NCI-H1694 (cell line): ENCODE data around the gene STK38L.

Source experiments
- DNase-seq: peaks from one replicate; lab custom pipeline; 2025; lab: John Stamatoyannopoulos, UW

Gene STK38L

GRCh38 chr12:27319409-27319808 lies 75.3 kb downstream of the STK38L start:
- no peak for DNase-seq

DNA sequence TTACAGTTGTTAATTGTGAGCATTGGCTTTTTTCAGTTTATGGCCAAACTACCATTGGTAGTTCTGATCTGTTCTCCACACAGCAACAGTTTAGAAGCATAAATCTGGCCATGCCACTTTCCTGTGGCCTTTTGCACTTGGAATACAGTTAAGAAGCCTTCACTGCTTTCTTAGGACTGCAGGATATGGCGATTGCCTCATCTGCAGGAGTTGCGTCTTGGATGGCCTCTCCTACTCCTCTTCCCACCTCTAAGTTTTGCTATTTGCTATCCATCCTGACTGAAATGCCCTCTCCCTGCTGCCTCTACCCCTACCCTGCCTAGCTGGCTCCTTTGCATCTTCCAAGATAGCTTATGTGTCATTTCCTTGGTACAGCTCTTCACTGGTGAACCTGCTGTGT lies 75.8 kb downstream of the STK38L start:
- DNase-seq: no peak

- no peak for DNase-seq
These were observed 80.4 kb downstream of the STK38L start for GRCh38 chr12:27324530-27324929.

- no peak for DNase-seq
These were observed 86.8 kb downstream of the STK38L start for GRCh38 chr12:27330846-27331245.

DNA sequence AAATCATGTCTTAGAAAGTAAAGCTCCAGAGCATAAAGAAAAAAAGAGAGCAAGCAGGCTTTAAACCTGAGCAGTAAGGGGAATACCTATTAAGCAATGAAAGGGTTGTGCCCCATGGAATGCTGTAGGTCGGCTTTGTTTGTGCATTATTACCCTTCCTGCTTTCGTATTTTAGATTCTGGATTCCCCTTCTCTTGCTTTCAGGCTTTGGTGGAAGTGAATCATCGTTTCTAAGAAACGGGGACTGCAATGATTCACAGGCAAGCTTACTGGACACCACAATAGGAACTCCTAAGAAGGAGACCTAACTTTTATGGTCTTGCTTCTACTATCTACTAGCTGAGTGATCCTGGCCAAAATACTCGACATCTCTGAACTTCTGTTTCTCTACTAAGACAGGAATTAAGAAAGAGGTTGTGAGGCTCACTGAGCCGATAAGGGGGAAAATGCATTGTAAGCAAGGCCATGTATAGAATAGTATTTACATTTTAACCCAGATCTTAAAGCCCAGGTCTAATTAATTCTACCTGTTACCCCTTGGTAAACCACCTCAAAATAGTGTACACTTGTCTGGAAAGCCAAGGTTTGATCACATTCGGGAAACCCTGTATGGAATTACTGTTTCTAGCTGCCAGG lies 87.3 kb downstream of the STK38L start:
- no peak for DNase-seq

- no peak for DNase-seq
These were observed 87.8 kb downstream of the STK38L start for GRCh38 chr12:27331927-27332324.

GRCh38 chr12:27332407-27332713 lies 88.3 kb downstream of the STK38L start:
- no peak for DNase-seq

DNA sequence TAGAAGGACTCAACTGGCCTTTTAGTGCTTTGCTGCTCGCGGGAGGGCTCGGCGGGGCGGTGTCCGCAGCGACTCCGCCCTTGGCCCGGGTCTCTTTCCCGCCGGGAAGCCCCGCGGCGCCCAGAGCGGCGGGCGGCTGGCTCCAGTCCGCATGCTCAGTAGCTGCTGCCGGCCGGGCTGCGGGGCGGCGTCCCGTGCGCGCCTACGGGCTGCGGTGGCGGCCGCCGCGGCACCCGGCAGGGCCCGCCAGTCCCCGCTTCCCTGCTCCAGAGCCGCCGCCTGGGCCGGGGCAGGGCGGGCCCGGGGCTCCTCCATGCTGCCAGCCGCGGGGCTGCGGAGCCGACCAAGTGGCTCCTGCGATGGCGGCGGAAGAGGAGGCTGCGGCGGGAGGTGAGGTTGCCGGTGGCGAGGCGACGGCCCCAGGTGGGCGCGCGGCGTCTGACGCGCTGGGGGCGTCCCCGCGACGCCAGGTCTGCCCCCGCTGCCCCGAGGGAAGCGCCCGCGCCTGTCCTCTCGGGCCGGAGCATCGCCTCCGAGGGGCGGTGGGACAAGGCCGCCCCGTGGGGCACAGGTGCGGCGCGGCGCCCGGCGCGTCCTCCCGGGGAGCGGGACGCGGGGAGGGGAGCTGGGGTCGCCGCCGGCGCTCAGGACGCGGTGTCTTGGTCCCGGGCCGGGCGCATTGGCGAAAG lies 88.8 kb downstream of the STK38L start, which contains the start of gene BMAL2:
Gene BMAL2 (plus strand): TSS at position 123 of the 689 bp plus-strand sequence. CDS start 237 bp downstream, at position 360.
- peak; percentile 33 for DNase-seq

GRCh38 chr12:27333403-27334009 lies 89.4 kb downstream of the STK38L start:
- DNase-seq: peak; percentile 17

DNA sequence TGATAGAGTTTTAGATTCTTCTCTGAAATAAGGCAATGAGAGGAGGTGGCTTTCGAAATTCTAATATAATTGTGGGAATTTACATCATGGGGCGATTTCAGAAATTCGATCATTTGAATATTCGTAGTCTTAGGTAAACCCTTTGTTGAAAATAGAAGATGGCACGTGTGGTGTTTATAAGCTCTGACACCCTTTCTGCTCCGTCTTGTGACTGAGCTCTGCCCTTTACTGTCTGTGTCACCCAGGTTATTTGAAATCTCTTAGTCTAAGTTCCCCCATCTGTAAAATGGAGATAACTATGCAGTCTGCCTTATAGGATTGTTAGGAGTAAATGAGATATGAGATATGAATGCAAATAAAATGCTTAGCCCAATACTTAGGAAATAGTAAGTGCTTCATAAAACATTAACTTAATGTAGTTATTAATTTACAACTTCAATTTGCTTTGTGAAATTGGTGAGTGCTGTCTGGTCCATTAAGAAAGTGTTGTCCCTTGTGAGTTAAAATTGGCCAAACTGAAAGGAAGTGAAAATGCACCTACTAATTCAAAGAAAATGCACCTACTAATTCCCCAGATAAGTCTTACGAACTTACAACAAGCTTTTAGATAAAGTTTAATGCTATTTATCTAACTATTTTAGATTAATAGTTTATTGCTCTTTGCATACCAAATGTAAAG lies 90.1 kb downstream of the STK38L start:
- DNase-seq: no peak

GRCh38 chr12:27334721-27335082 lies 90.6 kb downstream of the STK38L start:
- DNase-seq: no peak

DNA sequence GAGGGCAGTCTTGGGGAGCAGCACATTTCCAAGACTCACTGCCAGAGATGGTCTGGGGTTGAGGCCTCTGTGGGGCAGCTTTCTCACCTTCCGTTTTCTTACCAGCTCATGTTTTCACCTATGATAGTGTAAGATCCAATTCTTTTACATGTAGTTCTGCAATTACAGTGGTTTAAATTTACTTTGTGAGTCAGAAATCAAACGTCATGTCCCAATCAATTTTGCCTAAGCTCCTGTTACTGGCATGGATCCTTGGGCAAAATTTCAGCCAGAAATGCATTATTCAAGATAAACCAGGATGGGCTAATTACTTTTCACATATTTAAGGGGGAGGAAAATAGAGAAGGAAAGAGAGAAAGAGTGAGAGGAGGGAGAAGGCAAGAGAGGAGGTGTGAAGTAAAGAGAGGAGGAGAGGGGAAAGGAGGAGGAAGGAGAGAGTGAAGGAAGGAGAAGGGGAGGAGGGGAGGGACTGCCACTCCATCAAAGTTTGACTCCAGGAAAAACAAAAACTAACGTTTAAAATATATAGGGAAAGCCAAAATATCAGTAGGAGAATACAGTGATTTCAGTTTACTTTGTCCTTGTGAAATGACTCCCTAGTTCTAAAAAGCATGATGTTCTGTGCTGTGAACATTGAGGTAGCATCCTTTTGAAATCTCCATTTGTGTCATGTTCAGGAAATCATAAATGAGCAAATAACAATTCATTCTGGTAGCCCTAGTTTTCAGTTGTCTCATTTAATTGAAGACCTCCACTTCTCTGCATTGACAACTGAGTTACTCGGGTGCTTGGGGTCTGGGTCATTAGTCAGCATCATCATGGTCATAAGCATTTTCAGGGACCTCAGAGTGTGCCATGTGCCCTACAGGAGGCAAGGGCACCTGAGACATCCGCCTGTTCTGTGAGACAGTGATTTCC lies 91.5 kb downstream of the STK38L start:
- no peak for DNase-seq

GRCh38 chr12:27336282-27336653 lies 92.2 kb downstream of the STK38L start:
- DNase-seq: no peak

- no peak for DNase-seq
These were observed 93.3 kb downstream of the STK38L start for GRCh38 chr12:27337376-27337775.

- no peak for DNase-seq
These were observed 94.4 kb downstream of the STK38L start for GRCh38 chr12:27338473-27338872.

- DNase-seq: no peak
These were observed 96.9 kb downstream of the STK38L start for GRCh38 chr12:27340971-27341370.

DNA sequence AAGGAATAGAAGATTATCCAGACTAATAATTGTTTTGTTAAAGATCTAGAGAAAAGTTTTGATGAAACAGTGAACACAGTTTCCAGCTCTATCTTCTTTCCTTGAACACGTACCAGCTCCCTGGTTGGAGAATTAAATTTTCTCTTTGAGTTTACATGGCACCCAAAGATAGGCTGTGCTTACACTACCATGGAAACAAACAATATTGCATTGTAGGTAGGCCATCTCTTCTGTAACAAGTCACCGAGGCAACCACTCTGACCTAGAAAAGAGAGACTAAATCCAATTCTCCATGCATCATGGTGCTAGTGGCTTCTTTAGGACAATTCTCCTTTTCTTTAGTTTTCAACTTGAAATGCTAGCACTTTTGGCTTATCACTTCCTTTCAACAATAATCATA lies 98.5 kb downstream of the STK38L start:
- DNase-seq: no peak

- DNase-seq: no peak
These were observed 99.3 kb downstream of the STK38L start for GRCh38 chr12:27343255-27344000.

- no peak for DNase-seq
These were observed 100.2 kb downstream of the STK38L start for GRCh38 chr12:27344246-27344645.

GRCh38 chr12:27344760-27345159 lies 100.7 kb downstream of the STK38L start:
- no peak for DNase-seq

DNA sequence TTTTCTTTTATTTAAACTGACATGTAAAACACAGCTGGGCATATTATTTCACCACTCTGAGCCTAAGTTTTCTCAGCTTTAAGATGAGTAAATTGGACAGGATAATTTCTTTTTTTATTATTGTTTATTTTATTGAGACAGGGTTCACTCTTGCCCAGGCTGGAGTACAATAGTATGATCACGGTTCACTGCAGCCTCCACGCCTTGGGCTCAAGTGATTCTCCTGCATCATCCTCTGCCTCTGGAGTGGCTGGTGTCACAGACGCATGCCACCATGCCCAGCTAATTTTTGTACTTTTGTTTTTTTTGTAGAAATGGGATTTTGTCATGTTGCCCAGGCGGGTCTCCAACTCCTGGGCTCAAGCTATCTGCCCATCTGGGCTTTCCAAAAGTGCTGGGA lies 101.3 kb downstream of the STK38L start:
- no peak for DNase-seq
